Measurements from ENCODE around the gene HIGD1C. TPM values are rescaled to one million over a fixed set of nuclear protein-coding genes. Genes with fewer than 3 reads are reported as not detected.

HIGD1C gene
- total RNA-seq, 4 donors from 2014 or later, result not detected

DNA sequence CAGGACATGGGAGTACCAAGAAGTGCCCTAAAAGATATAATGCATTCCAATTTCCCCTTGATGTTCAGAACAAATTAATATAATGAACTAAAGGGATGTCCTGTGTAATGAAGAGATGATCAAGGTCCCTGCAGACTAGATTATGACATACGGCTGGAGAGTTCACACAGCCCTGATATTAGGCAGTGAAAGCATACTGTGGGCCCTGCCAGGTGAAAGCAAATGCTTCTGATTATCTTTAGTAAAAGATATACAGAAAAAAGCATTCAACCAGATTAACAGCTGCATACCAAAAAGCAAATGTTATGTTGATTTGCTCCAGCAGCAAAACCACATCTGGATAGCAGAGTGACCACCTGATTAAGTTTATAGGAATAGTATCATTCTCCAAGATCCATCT is 12.1 kb downstream of the HIGD1C start:
- Histone ChIP-seq H3K4me1 (no peaks in the 10 kb centered on the region), H3K9me3 (no peaks in the 10 kb centered on the region), H3K4me3 (no peak overlapping the region), H3K36me3 (peaks cover 0 to 27% (median 0%) of the 10 kb centered on the region in 3 donors), H3K27ac (no peak overlapping the region), H3K27me3 (no peaks in the 10 kb centered on the region)
- no peak for TF ChIP-seq POLR2A (IDR thresholded peaks at IDR 0.05)
- TF ChIP-seq EP300 (IDR thresholded peaks at IDR 0.05), result no peak
- TF ChIP-seq, protein P1, sequence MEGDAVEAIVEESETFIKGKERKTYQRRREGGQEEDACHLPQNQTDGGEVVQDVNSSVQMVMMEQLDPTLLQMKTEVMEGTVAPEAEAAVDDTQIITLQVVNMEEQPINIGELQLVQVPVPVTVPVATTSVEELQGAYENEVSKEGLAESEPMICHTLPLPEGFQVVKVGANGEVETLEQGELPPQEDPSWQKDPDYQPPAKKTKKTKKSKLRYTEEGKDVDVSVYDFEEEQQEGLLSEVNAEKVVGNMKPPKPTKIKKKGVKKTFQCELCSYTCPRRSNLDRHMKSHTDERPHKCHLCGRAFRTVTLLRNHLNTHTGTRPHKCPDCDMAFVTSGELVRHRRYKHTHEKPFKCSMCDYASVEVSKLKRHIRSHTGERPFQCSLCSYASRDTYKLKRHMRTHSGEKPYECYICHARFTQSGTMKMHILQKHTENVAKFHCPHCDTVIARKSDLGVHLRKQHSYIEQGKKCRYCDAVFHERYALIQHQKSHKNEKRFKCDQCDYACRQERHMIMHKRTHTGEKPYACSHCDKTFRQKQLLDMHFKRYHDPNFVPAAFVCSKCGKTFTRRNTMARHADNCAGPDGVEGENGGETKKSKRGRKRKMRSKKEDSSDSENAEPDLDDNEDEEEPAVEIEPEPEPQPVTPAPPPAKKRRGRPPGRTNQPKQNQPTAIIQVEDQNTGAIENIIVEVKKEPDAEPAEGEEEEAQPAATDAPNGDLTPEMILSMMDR (IDR thresholded peaks at IDR 0.05), result no peak
- no peak for DNase-seq (ENCODE audit: low spot score in 2 of 2)
- WGBS, 2 donors, result 60 to 73% methylated on average over 1 of the region's 1 CpG

DNA sequence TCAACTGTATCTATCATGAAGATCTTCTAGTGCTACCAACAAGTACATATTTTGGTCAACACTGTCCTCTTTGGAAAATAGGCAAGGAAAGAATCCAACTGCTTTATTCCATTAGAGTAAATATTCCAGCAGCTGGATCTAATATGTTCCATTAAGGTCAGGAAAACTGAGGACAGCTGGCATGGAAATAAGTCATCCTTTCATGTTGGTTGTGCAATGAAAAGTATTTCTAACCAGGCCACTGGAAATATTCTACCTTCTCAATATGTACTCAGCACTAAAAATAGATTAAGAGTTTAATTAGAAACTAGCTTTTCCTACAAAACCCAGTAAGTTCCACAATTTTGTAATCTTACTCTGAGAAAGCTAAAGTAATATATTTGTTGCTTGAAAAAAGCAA is 19.6 kb downstream of the HIGD1C start:
- no peak overlapping the region for H3K27ac ChIP-seq
- TF ChIP-seq EP300 (IDR thresholded peaks at IDR 0.05) (peak in 1 of 2 donors; percentile 38), POLR2A (IDR thresholded peaks at IDR 0.05) (no peak)
- no peak overlapping the region for H3K4me3 ChIP-seq
- H3K27me3 ChIP-seq, result no peaks in the 10 kb centered on the region
- peaks cover 0 to 54% (median 0%) of the 10 kb centered on the region in 3 donors for H3K36me3 ChIP-seq
- no peak for DNase-seq (ENCODE audit: low spot score in 2 of 2)
- H3K9me3 ChIP-seq, result peaks cover 0 to 5% (median 0%) of the 10 kb centered on the region in 4 donors
- H3K4me1 ChIP-seq, result no peaks in the 10 kb centered on the region

DNA sequence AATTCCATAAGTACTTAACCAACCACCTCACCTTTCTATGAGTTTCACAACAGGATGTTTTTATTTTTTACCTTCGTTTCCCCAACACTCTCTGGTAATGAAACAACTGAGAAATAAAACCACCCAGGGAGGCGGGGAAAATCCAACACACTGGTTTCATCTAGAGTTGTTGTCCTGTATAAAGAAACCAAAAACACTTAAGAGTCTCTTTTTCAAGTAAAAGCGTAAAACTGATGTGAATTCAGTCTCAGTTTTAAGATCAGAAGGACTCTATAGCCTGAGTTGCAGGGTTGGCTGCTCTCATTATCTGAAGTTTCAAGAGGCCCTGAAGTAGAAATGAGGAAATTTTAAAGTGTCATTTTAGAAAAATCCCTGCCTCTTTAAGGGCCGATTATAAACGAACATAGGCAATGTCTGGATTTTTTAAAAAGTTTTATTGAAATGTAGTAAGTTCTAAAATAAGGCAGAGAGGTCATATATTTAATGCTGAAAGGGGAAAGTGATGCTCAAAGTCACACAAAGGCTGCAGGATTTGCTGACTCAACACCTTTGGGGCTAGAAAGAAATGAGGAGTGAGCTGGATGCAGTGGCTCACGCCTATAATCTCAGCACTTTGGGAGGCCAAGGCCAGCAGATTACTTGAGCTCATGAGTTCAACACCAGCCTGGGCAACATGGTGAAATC is 27.2 kb downstream of the HIGD1C start:
- peaks cover 0 to 25% (median 0%) of the 10 kb centered on the region in 3 donors for H3K36me3 ChIP-seq
- H3K4me1 ChIP-seq, result peaks cover 0 to 11% (median 5%) of the 10 kb centered on the region in 4 donors
- DNase-seq (ENCODE audit: low spot score in 2 of 2), result no peak
- H3K27me3 ChIP-seq, result no peaks in the 10 kb centered on the region
- no peaks in the 10 kb centered on the region for H3K9me3 ChIP-seq
- no peak overlapping the region for H3K27ac ChIP-seq
- H3K4me3 ChIP-seq, result no peak overlapping the region
- WGBS, 2 donors, result 80 to 85% methylated on average over 6 of the region's 6 CpGs
- TF ChIP-seq, protein P1 (IDR thresholded peaks at IDR 0.05), result no peak
- TF ChIP-seq POLR2A (IDR thresholded peaks at IDR 0.05) (no peak), EP300 (IDR thresholded peaks at IDR 0.05) (no peak)

DNA sequence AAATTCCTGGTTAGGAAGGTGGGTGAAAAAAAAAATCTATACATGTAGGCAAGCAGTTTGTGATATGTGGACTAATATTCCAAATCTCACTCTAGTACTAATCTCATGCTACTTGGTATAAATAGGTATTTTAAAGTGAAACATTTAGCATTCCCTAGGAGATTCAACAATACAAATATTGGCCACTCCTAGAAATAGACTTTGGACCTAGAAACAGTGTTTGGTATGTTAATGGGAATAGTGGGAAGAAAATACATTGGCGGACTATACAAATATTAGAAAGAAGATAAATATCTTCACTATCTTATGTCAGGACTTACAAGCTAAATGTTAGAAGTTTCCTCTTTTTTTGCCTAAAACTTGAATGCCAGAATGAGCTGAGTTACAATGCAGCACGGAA is 28.2 kb downstream of the HIGD1C start:
- Histone ChIP-seq H3K27ac (no peak overlapping the region), H3K36me3 (peaks cover 0 to 25% (median 0%) of the 10 kb centered on the region in 3 donors), H3K27me3 (no peaks in the 10 kb centered on the region), H3K4me1 (peaks cover 0 to 21% (median 11%) of the 10 kb centered on the region in 4 donors), H3K9me3 (no peaks in the 10 kb centered on the region), H3K4me3 (no peak overlapping the region)
- WGBS, 2 donors, result 94 to 95% methylated on average over 2 of the region's 2 CpGs
- TF ChIP-seq EP300 (IDR thresholded peaks at IDR 0.05), result no peak
- TF ChIP-seq, protein P1 (IDR thresholded peaks at IDR 0.05), result no peak
- no peak for TF ChIP-seq POLR2A (IDR thresholded peaks at IDR 0.05)
- DNase-seq (ENCODE audit: low spot score in 2 of 2), result no peak

DNA sequence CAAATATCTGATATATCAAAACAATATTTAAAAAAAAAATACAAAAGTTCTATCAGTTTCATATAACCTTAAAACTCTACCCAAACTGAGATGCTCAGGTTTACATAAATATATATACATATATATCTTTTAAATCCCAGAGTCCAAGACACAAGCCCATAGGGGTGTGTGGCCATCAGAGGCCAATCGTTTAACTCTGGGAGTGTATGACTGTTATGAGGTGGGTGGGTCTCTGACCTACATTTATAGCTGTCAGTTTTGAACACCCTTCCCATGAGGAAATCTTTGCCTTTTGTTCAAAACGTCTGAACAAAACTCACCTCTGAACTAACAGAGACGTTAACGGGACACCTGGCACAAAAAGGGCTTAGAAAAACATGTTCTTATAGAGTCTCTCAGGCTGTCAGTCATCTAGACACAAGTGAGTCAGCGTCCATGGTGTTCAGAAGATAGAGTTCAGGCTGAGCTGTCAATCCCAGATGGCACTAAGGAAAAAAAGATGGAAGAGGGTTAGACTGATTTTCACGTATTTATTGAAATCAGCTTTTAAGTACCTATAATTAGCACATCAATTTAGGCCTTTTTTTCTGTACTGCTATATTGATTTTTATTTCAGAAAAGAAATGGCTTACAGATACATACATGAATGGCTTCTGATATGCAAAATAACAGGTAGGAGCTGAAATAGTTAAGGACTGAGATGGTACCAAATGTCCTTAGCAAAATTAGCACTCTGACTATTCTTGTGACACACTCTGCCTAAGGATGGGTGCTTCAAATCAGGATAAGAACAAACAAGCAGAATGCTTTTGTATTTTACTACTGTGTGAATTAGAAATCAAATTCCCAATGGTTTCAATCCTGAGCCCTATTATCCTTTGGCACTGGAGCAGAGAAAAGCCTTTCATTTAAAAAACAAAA is 29.2 kb downstream of the HIGD1C start:
- H3K9me3 ChIP-seq, result no peaks in the 10 kb centered on the region
- DNase-seq (ENCODE audit: low spot score in 2 of 2), result no peak
- WGBS, 2 donors, result 69 to 70% methylated on average over 6 of the region's 6 CpGs
- peaks cover 0 to 25% (median 0%) of the 10 kb centered on the region in 3 donors for H3K36me3 ChIP-seq
- no peaks in the 10 kb centered on the region for H3K27me3 ChIP-seq
- TF ChIP-seq EP300 (IDR thresholded peaks at IDR 0.05), result no peak
- peaks cover 0 to 32% (median 21%) of the 10 kb centered on the region in 4 donors for H3K4me1 ChIP-seq
- H3K4me3 ChIP-seq, result no peak overlapping the region
- H3K27ac ChIP-seq, result peak overlapping the region in 1 of 4 donors; percentile 45
